K562 (cell line): ENCODE data around the gene PTCH1.

Experiments
- FOXK1 ChIP-seq: sonication (generic); formaldehyde crosslinking; IDR thresholded peaks from 2 replicates; pipeline ENCODE4 v1.8.0; 2022; ENCODE audit warnings: missing genetic modification reagents, mild to moderate bottlenecking, borderline replicate concordance
- SMC3 ChIP-seq: conservative IDR thresholded peaks from 2 replicates; pipeline ENCODE4 v1.6.1; 2011; ENCODE audit warnings: low read depth, low read length, improper control_type of control experiment; ENCODE audit not compliant: insufficient read depth
- TF ChIP-seq, protein P1 (sequence below), 3 experiments: IDR thresholded peaks in 2 of 3; conservative IDR thresholded peaks in 1 of 3; 2 replicates each; pipeline ENCODE4 v1.5.1; 2011 to 2012; ENCODE audit warnings: low read length in 3 of 3, mild to moderate bottlenecking in 3 of 3, control low read depth in 2 of 3, improper control_type of control experiment in 1 of 3, inconsistent platforms in 1 of 3, low read depth in 1 of 3, mixed read lengths in 1 of 3, moderate library complexity in 1 of 3; ENCODE audit not compliant: insufficient read depth in 2 of 3

DNA sequence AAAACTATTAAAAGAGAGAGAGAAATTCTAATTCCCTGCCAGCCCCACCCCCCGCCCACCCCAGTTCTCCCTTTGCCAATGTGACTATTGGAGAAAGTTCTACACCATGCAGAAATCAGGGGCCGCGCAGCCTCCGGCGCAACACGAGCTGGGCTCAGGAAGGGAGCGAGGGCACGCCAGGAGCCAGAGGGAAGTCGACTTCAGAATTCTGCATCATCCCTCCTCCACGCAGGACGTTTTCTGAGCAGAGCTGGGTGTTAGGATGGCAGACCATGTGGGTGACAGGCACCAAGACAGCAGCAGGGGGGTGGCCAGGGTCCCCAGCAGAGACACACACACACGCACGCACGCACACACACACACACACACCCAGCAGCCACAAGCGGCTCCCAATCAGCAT lies 72.6 kb downstream of the PTCH1 start:
- TF ChIP-seq, protein P1, sequence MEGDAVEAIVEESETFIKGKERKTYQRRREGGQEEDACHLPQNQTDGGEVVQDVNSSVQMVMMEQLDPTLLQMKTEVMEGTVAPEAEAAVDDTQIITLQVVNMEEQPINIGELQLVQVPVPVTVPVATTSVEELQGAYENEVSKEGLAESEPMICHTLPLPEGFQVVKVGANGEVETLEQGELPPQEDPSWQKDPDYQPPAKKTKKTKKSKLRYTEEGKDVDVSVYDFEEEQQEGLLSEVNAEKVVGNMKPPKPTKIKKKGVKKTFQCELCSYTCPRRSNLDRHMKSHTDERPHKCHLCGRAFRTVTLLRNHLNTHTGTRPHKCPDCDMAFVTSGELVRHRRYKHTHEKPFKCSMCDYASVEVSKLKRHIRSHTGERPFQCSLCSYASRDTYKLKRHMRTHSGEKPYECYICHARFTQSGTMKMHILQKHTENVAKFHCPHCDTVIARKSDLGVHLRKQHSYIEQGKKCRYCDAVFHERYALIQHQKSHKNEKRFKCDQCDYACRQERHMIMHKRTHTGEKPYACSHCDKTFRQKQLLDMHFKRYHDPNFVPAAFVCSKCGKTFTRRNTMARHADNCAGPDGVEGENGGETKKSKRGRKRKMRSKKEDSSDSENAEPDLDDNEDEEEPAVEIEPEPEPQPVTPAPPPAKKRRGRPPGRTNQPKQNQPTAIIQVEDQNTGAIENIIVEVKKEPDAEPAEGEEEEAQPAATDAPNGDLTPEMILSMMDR (IDR thresholded peaks at IDR 0.05 in 2 of 3, conservative IDR thresholded peaks at IDR 0.05 in 1 of 3; ENCODE audit: insufficient read depth in 2 of 3, low read depth in 1 of 3, low read length in 3 of 3): no peak
- TF ChIP-seq FOXK1 (CRISPR knock-in tag) (no peak), SMC3 (no peak)
